H1 (cell line): Measurements from ENCODE around the gene TSPAN16. TPM values are rescaled to one million over a fixed set of nuclear protein-coding genes. Genes with fewer than 3 reads are reported as not detected.

Experiments used
- ASH2L ChIP-seq: fragments of 200-600, 300-600 bp; sonication (generic); IDR thresholded peaks from one replicate; pipeline ENCODE4 v1.7.1; 2017; ENCODE audit warnings: low read length
- ZNF274 ChIP-seq: IDR thresholded peaks from 2 replicates; pipeline ENCODE4 v1.7.0; 2012; ENCODE audit warnings: low read length, borderline replicate concordance; ENCODE audit errors: extremely low read depth
- polyA plus RNA-seq, 7 experiments: library from polyadenylated mRNA; depleted of rRNA in 3 of 7; stranded (reverse) in 5 of 7; unstranded in 2 of 7; fragments of >200 nt in 5 of 7; fragments of 200-250 nt in 2 of 7; gene quantifications; 1 replicate in 5 of 7; 2 replicates in 1 of 7; 4 replicates in 1 of 7; pipeline versions ENCODE4 v1.2.1 to v1.2.3, GENCODE V29; 2011 to 2013; ENCODE audit warnings: missing spikeins in 2 of 7, mixed read lengths in 2 of 7
- total RNA-seq: library from RNA; stranded (reverse); fragmentation: NEBNext Ultra II Directional; extraction: Animal tissue kit (Norgen Biotek cat#: 25700); gene quantifications from 2 replicates; pipeline ENCODE4 v1.2.1, GENCODE V29; 2021

TSPAN16 gene
- total and polyA plus RNA-seq, 2 of the 8 experiments (the other 6 are each of a cell fraction or from before 2014, with no cell fraction given) = not detected

- TF ChIP-seq ASH2L = no peak
- TF ChIP-seq ZNF274 = no peak
These were observed 43.1 kb upstream of the TSPAN16 start (continued) for GRCh38 chr19:11252665-11253355.
